Pons (tissue), 1 donor: ENCODE measurements around the gene BRIP1.
"Not testable (repeated sequence)": the region's sequence is repeated elsewhere in the genome, so short reads cannot be mapped to it uniquely, and the experiment has no call there.

Source experiments
- DNase-seq: peaks from one replicate; pipeline ENCODE4 v3.0.0-alpha.2; 2016; ENCODE audit warnings: low spot score

Gene BRIP1

DNA sequence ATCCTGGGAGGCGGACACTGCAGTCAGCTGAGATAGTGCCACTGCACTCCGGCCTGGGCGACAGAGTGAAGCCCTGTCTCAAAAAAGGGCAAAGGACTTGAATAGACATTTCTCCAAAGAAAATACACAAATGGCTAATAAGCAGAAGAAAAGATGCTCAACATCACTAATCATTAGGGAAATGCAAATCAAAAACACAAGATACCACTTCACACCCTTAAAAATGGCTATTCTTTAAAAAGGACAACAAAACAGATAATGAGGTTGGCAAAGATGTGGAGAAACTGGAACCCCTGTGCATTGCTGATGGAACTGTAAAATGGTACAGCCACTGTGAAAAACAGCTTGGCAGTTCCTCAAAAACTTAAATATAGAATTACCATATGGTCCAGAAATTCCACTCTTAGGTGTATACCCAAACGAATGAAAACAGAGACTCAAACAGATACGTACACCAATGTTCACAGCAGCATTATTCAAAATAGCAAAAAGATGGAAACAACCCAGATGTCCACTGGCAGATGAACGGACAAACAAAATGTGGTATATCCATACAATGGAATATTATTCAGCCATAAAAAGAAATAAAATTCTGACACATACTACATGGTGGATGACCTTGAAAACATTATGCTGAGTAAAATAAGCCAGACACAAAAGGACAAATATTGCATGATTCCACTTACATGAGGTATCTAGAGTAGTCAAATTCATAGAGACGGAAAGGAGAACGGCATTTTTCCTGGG is 35.5 kb downstream of the BRIP1 start:
- no peak for DNase-seq

DNA sequence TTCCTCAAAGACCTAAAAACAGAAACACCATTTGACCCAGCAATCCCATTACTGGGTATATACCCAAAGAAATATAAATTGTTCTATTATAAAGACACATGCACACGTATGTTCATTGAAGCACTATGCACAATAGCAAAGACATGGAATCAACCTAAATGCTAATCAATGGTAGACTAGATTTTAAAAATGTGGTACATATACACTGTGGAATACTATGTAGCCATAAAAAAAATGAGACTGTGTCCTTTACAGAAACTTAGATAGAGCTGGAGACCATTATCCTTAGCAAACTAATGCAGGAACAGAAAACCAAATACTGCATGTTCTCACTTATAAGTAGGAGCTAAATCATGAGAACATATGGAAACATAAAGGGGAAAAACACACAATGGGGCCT is 36.5 kb downstream of the BRIP1 start:
- DNase-seq = not testable (repeated sequence)

DNA sequence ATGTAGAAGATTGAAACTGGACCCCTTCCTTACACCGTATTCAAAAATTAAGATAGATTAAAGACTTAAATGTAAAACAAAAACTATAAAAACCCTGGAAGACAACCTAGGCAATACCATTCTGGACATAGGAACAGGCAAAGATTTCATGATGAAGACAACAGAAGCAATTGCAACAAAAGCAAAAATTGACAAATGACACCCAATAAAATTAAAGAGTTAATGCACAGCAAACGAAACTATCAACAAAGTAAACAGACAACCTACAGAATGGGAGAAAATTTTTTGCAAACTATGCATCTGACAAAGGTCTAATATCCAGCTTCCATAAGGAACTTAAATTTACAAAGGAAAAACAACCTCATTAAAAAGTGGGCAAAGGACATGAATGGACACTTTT is 37.1 kb downstream of the BRIP1 start:
- not testable (repeated sequence) for DNase-seq

DNA sequence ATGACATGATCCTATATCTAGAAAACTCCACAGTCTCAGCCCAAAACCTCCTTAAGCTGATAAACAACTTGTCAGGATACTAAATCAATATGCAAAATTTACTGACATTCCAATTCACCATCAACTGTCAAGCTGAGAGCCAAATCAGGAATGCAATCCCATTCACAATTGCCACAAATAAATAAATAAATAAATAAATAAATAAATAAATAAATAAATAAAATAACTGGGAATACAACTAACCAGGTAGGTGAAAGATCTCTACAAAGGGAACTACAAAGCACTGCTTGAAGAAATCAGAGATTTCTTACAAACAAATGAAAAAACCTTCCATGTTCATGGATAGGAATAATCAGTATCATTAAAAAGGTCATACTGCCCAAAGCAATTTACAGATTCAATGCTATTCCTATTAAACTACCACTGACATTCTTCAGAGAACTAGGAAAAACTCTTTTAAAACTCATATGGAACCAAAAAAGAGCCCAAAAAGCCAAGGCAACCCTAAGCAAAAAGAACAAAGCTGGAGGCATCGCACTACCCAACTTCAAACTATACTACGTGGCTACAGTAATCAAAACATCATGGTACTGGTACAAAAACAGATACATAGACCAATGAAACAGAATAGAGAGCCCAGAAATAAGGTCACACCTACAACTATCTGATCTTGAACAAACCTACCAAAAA is 37.7 kb downstream of the BRIP1 start:
- DNase-seq = no peak

DNA sequence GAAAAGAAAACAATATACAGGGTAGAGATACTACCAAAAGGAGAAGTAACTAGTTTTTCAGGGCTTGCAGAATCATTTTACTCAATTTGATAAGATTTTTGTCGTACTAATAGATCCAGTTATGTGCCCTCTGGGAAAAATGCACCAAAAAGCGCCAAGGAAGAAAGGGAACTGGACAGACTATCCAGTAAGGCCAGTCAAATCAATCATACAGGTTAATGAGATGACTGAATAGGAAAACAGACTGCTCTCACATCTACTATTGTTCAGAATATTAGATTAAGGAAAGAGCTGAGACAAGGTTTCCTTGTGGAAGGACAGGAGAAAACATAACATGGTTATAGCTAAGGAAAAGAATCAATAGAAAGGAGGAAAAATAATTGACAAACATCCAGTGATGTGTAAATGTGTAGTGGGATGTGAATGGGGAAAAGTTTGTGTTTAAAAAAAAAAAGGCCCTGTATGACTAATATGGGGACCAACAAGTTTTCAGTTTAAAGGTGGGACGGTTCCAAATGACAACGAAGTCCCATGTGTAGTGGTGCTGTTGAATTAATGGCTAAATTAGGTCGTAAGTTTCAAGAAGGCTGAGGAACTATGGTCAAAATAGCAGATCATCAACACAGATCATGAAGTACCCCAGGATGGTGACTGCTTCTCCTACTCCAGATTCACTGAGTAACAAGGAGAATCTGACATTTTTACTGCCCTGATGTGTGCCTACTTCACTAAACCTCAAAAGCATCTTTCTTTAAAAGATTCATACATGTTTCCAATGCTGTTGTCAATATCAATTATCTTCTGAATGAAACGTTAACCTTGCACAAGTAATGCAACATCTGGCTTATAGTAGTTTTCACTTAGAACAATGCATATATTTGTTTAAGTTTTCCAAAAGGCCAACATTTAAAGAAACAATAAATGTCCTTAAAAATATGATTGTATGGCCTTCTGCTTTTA is 40.7 kb downstream of the BRIP1 start:
- DNase-seq = no peak

DNA sequence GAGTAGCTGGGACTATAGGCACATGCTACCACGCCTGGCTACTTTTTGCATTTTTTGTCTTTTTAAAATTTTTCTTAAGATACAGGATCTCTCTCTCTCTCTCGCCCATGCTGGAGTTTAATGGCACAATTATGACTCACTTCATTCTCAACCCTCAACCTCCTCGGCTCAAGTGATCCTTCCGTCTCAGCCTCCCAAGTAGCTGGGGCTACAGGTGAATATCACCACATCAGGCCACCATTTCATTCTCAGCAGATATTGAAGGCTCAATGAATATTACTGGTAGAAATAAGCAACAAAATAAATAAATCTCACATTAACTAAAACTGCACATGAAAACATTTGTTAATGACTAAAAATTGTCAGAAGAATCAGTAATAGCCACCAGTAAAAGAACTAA is 41.7 kb downstream of the BRIP1 start:
- no peak for DNase-seq

DNA sequence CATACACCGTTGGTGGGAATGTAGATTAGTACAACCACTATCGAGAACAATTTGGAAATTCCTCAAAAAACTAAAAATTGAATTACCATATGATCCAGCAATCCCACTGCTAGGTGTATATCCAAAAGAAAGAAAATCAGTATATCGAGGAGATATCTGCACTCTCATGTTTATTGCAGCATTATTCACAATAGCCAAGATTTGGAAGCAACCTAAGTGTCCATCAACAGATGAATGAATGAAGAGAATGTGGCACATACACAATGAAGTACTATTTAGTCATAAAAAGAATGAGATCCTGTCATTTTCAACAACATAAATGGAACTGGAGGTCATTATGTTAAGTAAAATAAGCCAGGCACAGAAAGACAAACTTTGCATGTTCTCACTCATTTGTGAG is 44.1 kb downstream of the BRIP1 start:
- DNase-seq = not testable (repeated sequence)

DNA sequence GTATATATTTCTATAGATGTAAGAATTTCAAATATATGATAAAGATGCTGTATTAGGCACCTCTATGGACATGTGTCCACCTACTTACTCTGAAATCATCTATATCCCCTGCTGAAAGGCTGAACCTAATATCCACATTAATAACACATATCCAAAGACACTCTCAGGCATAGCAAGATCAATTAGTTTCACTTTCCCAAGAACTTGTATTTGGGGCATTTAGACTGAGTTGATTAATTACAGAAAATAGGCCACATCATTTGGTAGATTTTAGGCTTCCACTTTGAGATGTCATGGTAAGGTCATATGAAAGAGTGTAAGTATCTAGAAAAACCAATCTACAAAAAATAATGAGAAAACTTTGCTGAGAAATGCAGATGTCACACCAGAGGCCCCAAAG is 45.1 kb downstream of the BRIP1 start:
- no peak for DNase-seq

DNA sequence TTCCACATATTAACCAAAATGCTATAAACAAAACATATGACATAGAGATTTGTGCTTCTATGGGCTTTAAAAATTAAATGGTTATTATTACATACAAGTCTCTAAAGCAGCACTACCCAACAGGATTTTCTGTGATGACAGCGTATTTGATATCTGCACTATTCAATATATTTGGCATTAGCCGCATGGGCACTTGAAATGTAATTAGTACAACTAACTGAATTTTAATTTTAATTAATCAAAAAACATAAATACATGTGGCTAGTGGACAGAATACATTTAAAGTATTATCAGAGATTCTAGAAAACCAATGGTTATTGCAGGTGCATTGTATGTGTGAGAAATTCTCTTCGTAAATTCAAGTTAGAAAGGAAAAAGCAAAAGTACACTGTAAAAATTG is 45.9 kb downstream of the BRIP1 start:
- no peak for DNase-seq

DNA sequence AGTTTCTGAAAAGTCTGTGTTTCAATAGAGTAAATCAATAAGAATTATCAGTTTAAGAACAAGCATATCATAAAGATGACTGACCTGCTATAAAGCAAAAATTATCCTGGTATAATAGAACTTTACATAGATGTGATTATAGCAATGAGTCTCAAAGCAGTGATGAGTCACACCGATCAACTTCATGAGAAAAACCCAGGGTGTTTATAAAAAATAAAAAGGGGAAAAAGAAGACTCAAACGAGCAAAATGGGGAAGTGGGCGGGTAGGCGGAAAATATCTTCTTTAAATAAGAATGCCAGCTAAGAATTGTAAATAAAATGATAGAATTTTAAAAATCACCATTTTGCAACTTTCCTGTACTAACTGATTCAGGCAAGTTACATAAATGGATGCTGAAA is 46.8 kb downstream of the BRIP1 start:
- no peak for DNase-seq

DNA sequence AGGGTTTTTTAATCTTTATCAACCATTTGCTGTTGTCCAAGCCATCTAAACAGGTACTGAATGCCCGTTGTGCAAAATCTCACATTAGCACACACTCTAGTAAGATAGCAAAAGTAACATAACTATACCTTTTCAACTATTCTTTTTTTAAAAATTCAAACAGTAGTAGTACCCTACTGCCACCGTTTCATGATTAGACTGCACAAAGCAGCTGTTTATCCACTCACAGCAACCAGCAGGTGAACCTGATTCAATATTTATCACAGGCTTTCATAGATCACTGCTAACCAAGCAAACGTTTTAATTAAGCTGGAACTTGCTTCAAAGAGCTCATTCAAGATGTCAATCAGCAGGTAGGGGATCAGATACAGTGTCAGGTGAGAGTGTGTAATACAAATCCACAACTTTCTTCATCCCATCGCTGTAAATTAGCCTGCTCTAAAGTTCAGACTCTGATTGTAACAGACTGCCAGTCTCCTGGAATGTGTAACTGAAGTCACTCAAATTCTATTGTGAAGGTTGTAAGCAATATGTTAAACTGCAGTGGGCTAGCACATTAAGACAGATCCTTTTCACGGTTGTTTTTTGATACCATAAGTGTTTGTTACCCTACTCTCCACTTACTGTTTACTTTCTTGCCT is 47.3 kb downstream of the BRIP1 start:
- no peak for DNase-seq

DNA sequence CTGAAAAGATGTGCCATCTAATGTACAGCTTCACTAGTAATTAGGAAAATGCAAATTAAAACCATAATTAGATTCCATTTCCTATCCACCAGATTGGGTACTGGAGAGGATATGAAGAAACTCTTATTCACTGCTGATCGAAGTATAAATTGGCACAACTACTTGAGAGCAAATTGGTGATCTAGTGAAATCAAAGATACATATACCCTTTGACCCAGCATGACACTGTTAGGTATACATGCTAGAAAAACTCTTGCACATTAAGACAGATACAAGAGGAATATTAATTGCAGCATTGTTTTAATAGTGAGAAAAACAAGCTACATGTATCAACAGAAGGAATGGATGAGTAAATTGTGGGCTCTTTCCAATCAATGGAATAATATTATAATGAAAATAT is 48.8 kb downstream of the BRIP1 start:
- DNase-seq = no peak

DNA sequence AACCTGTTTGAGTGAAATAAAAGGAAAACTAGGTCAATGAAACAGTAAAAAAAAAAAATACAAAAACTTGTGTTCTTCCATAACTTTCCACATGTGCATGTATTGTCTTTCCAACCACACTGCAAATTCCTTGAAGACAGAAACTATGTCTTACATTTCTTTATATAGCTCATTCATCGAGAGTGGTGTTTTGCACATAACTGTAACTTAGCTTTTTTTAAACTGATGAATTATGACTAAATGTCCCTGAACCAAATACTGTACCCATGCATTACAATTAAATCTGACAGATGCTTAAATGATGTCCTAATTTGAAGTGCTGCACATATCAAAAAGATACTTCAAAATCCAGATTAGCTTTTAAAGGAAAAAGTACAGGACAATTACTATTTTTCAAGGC is 50.1 kb downstream of the BRIP1 start:
- no peak for DNase-seq

DNA sequence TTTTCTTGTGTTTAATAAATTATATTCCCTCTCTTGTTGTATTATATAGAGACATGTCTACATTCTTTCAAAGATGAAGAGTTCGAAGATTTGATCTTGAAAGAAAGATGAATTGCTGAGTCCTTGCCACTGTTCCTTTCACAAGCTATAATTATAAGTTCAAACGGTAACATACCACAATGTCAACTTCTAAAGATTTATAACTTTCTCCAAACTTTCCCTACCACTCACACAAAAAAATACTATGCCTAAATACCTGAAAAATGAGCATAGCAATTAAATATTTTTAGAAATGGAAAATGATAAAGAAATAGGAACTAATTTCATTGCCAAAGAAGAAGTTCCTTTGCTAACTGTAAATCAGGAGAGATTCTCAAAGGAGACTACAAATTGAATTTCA is 50.6 kb downstream of the BRIP1 start:
- DNase-seq = no peak

DNA sequence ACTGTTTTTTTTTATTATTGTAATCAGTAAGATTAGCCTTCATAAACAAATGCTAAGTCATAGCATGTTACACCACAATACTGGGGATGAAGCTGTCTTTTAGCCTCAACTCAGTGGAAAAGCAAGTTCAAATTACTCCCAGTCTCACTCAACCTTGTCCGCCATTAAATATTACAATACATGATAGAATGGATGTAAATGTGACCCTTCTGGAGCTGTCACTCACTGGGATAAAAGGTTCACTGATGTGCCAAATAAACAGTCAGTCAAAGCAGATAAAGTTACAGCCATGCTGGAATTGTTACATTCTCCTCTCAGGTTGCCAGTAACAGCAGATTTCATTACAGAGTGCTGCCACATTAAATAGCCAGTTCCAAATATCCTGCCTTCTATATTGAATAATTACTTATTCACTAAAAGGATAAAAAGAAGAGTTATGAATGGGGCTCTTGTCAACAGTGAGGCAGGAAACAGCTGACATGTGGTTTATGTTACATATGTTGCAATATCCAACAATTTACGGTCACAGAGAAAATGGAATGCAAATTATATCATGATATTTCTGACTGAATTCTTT is 53.4 kb downstream of the BRIP1 start:
- DNase-seq = no peak

DNA sequence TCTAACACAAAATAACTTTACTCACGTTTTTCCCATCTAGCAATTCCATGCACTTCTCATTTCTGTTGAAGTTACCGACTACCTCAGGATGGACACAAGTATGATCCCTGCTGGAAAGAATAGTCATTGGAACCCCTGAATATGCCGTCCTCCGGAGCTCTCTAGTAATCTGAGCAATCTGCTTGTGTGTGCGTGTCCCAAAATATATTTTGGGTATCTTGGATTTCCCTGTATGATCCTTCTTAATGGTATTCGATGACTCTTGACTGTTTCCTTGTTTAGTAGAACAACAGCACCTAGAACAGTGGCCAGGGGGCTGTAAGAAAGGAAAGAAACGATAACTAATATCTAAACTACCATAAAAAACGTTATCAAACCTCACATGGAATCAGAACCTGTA is 54.9 kb downstream of the BRIP1 start:
- no peak for DNase-seq

DNA sequence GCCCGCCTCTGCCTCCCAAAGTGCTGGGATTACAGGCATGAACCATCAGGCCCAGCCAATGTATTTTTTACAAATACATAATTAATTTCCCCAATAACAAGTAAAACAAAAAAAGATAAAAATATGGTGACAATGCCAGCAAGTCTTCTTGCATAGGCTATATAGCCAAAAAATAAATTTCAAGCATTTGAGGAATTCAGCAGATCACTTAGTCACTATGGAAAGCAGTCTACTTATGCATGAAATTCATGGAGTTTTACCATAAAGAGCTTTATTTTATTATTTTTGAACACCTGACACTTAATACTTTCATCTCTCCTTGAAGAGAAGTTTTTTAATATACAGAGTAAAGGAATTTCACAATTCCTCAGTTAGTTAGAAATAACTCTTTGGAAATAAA is 56.4 kb downstream of the BRIP1 start:
- DNase-seq = no peak

DNA sequence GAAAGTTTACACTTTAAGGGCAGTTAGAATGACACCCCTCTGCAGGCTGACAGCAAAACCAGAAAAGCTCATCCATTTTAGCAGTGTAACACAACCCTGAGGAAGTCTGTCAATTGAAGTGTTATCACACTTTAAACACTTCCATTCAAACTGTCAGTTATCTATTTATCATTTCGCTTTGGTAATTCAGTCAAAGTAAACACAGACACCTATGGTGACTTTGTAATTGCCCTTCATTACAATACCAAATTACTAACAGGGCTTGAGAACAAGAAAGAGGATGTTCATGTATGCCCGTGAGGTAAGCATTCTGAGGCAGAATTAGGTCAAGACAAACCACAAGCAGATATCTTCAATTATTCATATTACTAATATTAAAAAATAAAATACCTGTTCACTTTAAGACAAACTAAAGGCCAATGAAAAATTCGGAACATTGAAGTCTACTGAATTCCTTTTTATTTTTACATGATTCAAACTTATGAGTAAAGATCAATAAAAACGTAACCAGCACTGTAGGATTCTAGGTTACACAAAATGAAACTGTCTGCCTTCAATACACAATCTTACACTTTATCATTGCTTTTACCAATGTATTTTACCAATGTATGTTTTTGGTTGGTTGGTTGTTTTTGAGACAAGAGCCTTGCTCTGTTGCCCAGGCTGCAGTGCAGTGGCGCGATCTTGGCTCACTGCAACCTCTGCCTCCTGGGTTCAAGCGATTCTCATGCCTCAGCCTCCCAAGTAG is 57.1 kb downstream of the BRIP1 start:
- no peak for DNase-seq

DNA sequence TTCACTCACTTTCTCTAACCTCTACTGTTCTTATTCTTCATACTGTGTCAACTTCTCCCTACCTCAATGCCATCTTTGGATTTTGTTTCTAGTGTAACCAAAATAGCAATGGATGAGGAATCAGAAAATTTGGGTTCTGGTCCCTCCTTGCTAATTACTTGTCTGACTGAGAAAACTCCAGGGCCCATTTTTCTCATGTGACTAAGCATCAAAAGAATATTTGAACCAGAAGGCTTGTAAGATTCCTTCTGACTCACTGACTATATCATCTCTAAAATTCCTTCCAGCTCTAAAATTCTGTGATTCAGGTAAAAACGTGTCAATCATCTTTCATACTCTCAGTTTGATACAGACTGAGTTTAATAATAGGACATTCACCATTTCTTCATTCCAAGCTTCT is 57.9 kb downstream of the BRIP1 start:
- no peak for DNase-seq

DNA sequence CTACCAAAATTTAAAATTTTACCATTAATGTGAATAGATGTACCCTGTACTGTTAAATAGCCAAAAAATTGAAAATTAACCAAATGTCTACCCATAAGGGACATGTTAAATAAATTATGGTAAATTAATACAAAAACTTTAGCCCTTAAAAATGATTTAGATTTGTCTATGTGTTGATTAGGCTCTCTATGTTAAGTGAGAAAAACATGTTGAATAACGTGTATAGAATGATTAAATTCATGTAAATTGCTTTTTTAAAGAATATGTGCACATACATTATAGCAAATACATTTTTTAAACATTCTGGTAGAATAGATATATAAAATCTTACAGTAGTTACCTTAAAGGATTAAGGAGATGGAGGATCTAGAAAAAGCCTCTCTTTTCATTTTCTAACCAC is 59.5 kb downstream of the BRIP1 start:
- no peak for DNase-seq

DNA sequence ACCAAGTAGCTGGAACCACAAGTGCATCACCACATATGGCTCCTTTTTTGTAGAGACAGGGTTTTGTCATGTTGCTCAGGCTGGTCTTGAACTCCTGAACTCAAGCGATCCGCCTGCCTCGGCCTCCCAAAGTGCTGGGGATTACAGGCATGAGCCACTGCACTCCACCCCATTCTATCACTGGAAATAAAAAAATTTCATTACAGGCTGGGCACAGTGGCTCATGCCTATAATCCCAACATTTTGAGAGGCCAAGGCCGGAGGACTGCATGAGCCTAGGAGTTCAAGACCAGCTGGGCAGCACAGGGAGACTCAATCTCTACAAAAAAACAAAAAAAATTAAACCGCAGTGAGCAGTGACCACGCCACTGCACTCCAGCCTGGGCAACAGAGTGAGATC is 60.1 kb downstream of the BRIP1 start:
- DNase-seq = no peak
